ENCODE results near the gene LRRTM1. TPM values are rescaled to one million over a fixed set of nuclear protein-coding genes. Genes with fewer than 3 reads are reported as not detected.

LRRTM1 gene
- total RNA-seq, 4 donors from 2014 or later: 0.83 to 2.6 (median 1.7) TPM

DNA sequence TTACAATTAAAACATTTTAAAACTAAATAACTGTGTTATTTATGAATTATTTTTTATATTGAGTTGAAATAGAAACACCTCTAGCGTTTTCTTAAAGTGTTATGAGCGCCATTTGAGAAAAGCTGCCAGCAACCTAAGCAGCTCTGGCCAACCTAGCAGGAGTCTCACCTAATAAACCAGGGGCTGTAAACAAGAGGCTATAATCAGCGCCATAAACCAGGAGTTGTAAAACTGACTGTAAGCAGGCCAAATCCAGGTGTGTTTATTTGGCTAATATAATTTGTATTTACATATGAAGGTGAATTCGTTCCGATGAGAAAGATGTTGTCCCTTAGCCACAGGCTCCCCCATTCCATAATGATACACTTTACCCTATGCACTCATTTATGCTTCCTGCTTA is 34.7 kb downstream of the LRRTM1 start:
- Histone ChIP-seq H3K4me1 (no peaks in the 10 kb centered on the region), H3K36me3 (no peaks in the 10 kb centered on the region), H3K9me3 (no peaks in the 10 kb centered on the region), H3K27ac (replicated peaks in 1 of 4) (no peak overlapping the region), H3K4me3 (no peak overlapping the region), H3K27me3 (no peaks in the 10 kb centered on the region)
- intact Hi-C loops (cut with DNase I): no loop called here
- DNase-seq (ENCODE audit: extremely low spot score): no peak
- WGBS: 93% methylated on average over 5 of the region's 5 CpGs
- no peak for TF ChIP-seq POLR2A (IDR thresholded peaks at IDR 0.05; ENCODE audit: low read depth)
- no peak for TF ChIP-seq POLR2AphosphoS5 (IDR thresholded peaks at IDR 0.05)
- TF ChIP-seq EP300 (IDR thresholded peaks at IDR 0.05): no peak
- TF ChIP-seq, protein P1, sequence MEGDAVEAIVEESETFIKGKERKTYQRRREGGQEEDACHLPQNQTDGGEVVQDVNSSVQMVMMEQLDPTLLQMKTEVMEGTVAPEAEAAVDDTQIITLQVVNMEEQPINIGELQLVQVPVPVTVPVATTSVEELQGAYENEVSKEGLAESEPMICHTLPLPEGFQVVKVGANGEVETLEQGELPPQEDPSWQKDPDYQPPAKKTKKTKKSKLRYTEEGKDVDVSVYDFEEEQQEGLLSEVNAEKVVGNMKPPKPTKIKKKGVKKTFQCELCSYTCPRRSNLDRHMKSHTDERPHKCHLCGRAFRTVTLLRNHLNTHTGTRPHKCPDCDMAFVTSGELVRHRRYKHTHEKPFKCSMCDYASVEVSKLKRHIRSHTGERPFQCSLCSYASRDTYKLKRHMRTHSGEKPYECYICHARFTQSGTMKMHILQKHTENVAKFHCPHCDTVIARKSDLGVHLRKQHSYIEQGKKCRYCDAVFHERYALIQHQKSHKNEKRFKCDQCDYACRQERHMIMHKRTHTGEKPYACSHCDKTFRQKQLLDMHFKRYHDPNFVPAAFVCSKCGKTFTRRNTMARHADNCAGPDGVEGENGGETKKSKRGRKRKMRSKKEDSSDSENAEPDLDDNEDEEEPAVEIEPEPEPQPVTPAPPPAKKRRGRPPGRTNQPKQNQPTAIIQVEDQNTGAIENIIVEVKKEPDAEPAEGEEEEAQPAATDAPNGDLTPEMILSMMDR (IDR thresholded peaks at IDR 0.05): no peak

DNA sequence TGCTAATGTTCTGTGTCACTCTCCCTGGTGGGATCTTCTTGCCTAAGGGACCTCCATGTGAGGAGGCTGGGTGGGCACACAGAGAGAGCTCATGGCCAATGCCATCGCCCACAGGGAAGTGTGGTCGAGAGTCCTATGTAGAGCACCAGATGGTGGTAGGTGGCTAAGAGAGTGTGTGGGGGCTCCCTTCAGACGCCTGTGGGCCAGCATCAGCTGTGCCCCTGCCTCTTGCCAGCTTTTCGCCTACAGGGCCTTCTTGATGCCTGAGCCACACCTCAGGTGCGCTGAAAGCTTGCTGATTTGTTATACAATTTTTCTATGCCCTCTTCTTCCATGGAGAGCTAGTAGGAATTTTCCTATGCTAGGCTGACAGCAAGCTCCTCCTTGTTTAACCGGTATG is 38.3 kb downstream of the LRRTM1 start:
- TF ChIP-seq POLR2AphosphoS5 (IDR thresholded peaks at IDR 0.05) (no peak), EP300 (IDR thresholded peaks at IDR 0.05) (no peak), POLR2A (IDR thresholded peaks at IDR 0.05; ENCODE audit: low read depth) (no peak)
- TF ChIP-seq, protein P1 (IDR thresholded peaks at IDR 0.05): no peak
- H3K27ac ChIP-seq (replicated peaks in 1 of 4): no peak overlapping the region
- WGBS: 92% methylated on average over 6 of the region's 6 CpGs
- H3K27me3 ChIP-seq: no peaks in the 10 kb centered on the region
- H3K9me3 ChIP-seq: no peaks in the 10 kb centered on the region
- no peak for DNase-seq (ENCODE audit: extremely low spot score)
- intact Hi-C loops (cut with DNase I): no loop called here
- H3K4me1 ChIP-seq: no peaks in the 10 kb centered on the region
- no peak overlapping the region for H3K4me3 ChIP-seq
- no peaks in the 10 kb centered on the region for H3K36me3 ChIP-seq

DNA sequence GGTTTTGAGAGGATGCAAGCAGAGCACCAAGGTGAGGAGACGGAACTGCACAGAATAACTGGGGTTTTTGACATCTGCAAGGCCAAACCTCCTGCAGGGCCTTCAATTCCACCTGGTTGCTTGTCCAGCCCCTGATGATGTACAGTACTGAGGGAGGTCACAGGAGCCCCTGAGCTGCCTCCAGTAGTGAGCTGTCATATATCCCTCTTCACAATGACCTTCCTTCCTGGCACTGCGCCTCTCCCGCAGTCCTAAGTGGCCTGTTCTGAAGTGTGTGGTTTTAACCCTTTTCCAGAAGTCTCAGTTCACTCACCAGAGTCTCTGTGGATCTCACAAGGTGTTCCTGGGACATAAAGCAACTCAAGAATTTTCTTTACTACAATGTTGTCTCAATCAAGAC is 45.3 kb downstream of the LRRTM1 start:
- intact Hi-C loops (cut with DNase I): no loop called here
- TF ChIP-seq POLR2AphosphoS5 (IDR thresholded peaks at IDR 0.05) (no peak), POLR2A (IDR thresholded peaks at IDR 0.05; ENCODE audit: low read depth) (no peak), EP300 (IDR thresholded peaks at IDR 0.05) (no peak)
- TF ChIP-seq, protein P1 (IDR thresholded peaks at IDR 0.05): no peak
- no peak overlapping the region for H3K4me3 ChIP-seq
- no peaks in the 10 kb centered on the region for H3K4me1 ChIP-seq
- no peaks in the 10 kb centered on the region for H3K36me3 ChIP-seq
- no peak overlapping the region for H3K27ac ChIP-seq (replicated peaks in 1 of 4)
- H3K9me3 ChIP-seq: no peaks in the 10 kb centered on the region
- 79% methylated on average over 3 of the region's 3 CpGs for WGBS
- DNase-seq (ENCODE audit: extremely low spot score): no peak
- no peaks in the 10 kb centered on the region for H3K27me3 ChIP-seq

DNA sequence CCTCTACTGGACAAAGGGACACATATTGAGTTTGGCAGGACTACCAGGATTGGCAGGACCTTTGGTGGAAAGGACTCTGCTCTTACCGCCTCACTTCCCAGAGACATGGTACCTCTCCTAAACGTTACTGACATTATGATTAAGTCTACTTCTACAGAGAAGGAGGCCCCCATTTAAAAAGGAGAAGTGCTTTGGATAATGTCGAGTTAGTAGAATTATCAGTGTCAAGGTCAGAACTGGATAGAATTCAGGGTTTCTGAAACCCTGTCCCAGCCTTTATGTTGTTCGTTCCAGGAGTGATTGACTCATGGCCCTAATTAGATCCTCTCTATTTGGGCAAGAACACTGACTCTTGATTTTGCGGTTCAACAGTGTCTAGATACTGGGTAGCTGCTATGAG is 45.8 kb downstream of the LRRTM1 start:
- Histone ChIP-seq H3K27me3 (no peaks in the 10 kb centered on the region), H3K36me3 (no peaks in the 10 kb centered on the region), H3K27ac (replicated peaks in 1 of 4) (no peak overlapping the region), H3K9me3 (no peaks in the 10 kb centered on the region), H3K4me1 (no peaks in the 10 kb centered on the region), H3K4me3 (no peak overlapping the region)
- TF ChIP-seq POLR2A (IDR thresholded peaks at IDR 0.05; ENCODE audit: low read depth) (no peak), POLR2AphosphoS5 (IDR thresholded peaks at IDR 0.05) (no peak), EP300 (IDR thresholded peaks at IDR 0.05) (no peak)
- TF ChIP-seq, protein P1 (IDR thresholded peaks at IDR 0.05): no peak
- DNase-seq (ENCODE audit: extremely low spot score): peak; percentile 75
- 92% methylated on average over 5 of the region's 5 CpGs for WGBS
- intact Hi-C loops (cut with DNase I): no loop called here

DNA sequence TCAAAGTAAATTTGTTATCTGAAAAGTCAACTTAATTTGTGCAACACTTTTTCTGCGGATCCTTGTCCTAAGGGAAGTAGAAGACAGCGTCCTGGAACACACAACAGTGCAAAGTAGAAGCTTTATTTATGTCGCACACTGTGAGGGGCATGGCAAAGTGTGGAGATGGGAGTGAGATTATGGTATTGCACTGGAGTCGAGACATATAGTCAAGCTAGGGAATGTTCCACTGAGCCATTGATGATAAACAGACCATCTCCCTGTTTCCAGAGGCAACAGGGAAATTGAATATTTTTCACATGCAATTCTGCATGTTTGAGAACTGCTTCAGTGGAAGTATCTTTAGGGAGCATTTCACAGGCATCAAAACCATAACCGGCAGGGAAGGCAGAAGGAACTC is 46.2 kb downstream of the LRRTM1 start:
- 82% methylated on average over 5 of the region's 5 CpGs for WGBS
- Histone ChIP-seq H3K4me3 (no peak overlapping the region), H3K36me3 (no peaks in the 10 kb centered on the region), H3K9me3 (no peaks in the 10 kb centered on the region), H3K4me1 (no peaks in the 10 kb centered on the region), H3K27ac (replicated peaks in 1 of 4) (no peak overlapping the region), H3K27me3 (no peaks in the 10 kb centered on the region)
- intact Hi-C loops (cut with DNase I): no loop called here
- TF ChIP-seq EP300 (IDR thresholded peaks at IDR 0.05) (no peak), POLR2AphosphoS5 (IDR thresholded peaks at IDR 0.05) (no peak), POLR2A (IDR thresholded peaks at IDR 0.05; ENCODE audit: low read depth) (no peak)
- TF ChIP-seq, protein P1 (IDR thresholded peaks at IDR 0.05): no peak
- DNase-seq (ENCODE audit: extremely low spot score): peak; percentile 10

All from esophagus muscularis mucosa (tissue), 4 donors.